Kidney (tissue), 14 donors: ENCODE results near the gene OFD1. TPM values are rescaled to one million over a fixed set of nuclear protein-coding genes. Genes with fewer than 3 reads are reported as not detected.

Experiments used
- DNase-seq, 5 donors: peaks; one replicate each; pipeline ENCODE4 v3.0.0-alpha.2; 2013 to 2020
- FAIRE-seq: peaks from 2 replicates; lab custom pipeline; 2012; peaks lifted over from hg19 to GRCh38; lab: Jason Lieb, UNC
- H3K27ac ChIP-seq, 2 donors: one replicate each; pipeline ENCODE4 v1.7.0; 2013; ENCODE audit warnings: low read depth in 2 of 2, low read length in 2 of 2, inconsistent platforms in 1 of 2
- H3K27me3 ChIP-seq: one replicate; pipeline ENCODE4 v1.7.1; 2013; ENCODE audit warnings: low read length, inconsistent platforms; ENCODE audit not compliant: control insufficient read depth, insufficient read depth
- H3K36me3 ChIP-seq, 3 donors: one replicate each; pipeline versions ENCODE4 v1.7.0 to v1.7.1; 2013; ENCODE audit warnings: low read length in 3 of 3, control low read depth in 1 of 3, inconsistent platforms in 1 of 3; ENCODE audit not compliant: insufficient read depth in 3 of 3, control insufficient read depth in 2 of 3
- H3K4me1 ChIP-seq, 3 donors: one replicate each; pipeline versions ENCODE4 v1.7.0 to v1.7.1; 2013; ENCODE audit warnings: low read length in 3 of 3, inconsistent platforms in 1 of 3, low read depth in 1 of 3; ENCODE audit not compliant: control insufficient read depth in 2 of 3, insufficient read depth in 2 of 3
- H3K4me3 ChIP-seq, 3 donors: one replicate each; pipeline versions ENCODE4 v1.7.0 to v1.8.1; 2013; ENCODE audit warnings: low read length in 3 of 3, control low read depth in 1 of 3, inconsistent platforms in 1 of 3
- H3K9ac ChIP-seq, 3 donors: one replicate each; pipeline versions ENCODE4 v1.7.0 to v1.7.1; 2013; ENCODE audit warnings: low read length in 3 of 3, control low read depth in 1 of 3, inconsistent platforms in 1 of 3
- H3K9me3 ChIP-seq, 3 donors: one replicate each; pipeline versions ENCODE4 v1.7.0 to v1.7.1; 2013; ENCODE audit warnings: low read length in 3 of 3, control low read depth in 1 of 3, inconsistent platforms in 1 of 3; ENCODE audit not compliant: control insufficient read depth in 2 of 3, insufficient read depth in 1 of 3
- intact Hi-C: fragments of 100-400 bp; cut with DNase I; formaldehyde crosslinking; loops from one replicate; pipeline ENCODE4 v1.11.1; 2022
- polyA plus RNA-seq: library from polyadenylated mRNA; stranded (reverse); fragments of 350-450 nt; fragmentation: Illumina TruSeq; extraction: RNeasy Lipid Tissue Mini Kit (QIAGEN cat#74804); gene quantifications from one replicate; pipeline ENCODE4 v1.2.3, GENCODE V29; 2014; ENCODE audit warnings: low read depth, low replicate concordance; ENCODE audit not compliant: insufficient read depth
- total RNA-seq: library from RNA; stranded (reverse); fragmentation: NEBNext Ultra II Directional; extraction: Animal tissue kit (Norgen Biotek cat#: 25700); gene quantifications from one replicate; pipeline ENCODE4 v1.2.1, GENCODE V29; 2021
- TF ChIP-seq, protein P1 (sequence below): IDR thresholded peaks from 3 replicates; pipeline ENCODE4 v1.5.1; 2012; ENCODE audit warnings: mild to moderate bottlenecking, moderate library complexity, borderline replicate concordance; ENCODE audit not compliant: insufficient read depth; ENCODE audit errors: extremely low read depth
- donor health status: control.
- donor health status: control.
- donor health status: control.
- donor health status: control.
- donor health status: control.
- donor health status: DM: yes; HTN: yes; CAD: no.
- donor health status: Normal renal cell carcinoma (clear cell type).

Gene OFD1
- total and polyA plus RNA-seq, 2 donors from 2014 or later: 20.6 to 42.0 TPM

DNA sequence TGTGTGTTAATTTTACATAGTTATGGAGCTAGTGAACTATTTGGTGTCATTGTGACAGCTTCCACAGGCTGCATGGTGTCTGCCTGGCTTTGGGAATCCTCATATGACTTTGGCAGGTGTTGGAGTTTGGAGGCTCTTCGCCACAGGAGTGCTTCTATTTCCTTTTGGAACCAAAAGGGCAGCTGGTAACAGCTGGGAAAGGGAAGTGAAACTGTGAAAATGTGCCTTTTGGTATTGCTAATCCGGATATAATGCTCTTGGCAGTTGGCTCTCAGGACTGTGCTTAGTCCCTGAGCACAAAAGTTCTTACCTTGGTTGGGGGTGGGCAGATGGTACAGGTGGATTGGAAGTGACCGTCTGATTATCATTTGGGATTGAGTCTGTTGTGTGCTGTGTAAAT, 18.1 kb downstream of the OFD1 start:
- intact Hi-C loops: no loop called here
- Histone ChIP-seq H3K4me1 (no peaks in the 10 kb centered on the region), H3K9me3 (no peaks in the 10 kb centered on the region), H3K36me3 (peaks cover 2 to 11% (median 10%) of the 10 kb centered on the region in 3 donors), H3K4me3 (no peak overlapping the region), H3K27ac (no peak overlapping the region), H3K27me3 (no peaks in the 10 kb centered on the region), H3K9ac (no peak overlapping the region)
- TF ChIP-seq, protein P1, sequence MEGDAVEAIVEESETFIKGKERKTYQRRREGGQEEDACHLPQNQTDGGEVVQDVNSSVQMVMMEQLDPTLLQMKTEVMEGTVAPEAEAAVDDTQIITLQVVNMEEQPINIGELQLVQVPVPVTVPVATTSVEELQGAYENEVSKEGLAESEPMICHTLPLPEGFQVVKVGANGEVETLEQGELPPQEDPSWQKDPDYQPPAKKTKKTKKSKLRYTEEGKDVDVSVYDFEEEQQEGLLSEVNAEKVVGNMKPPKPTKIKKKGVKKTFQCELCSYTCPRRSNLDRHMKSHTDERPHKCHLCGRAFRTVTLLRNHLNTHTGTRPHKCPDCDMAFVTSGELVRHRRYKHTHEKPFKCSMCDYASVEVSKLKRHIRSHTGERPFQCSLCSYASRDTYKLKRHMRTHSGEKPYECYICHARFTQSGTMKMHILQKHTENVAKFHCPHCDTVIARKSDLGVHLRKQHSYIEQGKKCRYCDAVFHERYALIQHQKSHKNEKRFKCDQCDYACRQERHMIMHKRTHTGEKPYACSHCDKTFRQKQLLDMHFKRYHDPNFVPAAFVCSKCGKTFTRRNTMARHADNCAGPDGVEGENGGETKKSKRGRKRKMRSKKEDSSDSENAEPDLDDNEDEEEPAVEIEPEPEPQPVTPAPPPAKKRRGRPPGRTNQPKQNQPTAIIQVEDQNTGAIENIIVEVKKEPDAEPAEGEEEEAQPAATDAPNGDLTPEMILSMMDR: no peak
- FAIRE-seq: no peak
- no peak for DNase-seq

DNA sequence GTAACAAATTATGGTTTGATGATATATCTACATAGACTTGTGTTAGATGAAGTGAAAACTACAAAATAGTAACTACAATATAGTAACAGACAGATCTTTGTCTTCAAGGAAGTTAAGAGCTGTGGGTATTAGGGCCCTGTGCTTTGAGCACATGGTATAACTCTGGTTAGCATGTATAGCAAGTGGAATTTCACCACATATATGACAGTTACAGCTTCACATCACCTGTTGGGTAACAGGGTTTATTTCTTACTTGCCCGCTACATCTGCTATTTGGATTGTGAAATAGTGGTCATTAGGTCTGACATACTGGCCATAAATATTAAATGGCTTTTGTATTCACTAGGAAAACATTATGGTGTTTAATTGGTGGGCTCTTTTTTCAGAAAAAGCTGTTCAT, 20.2 kb downstream of the OFD1 start:
- H3K27me3 ChIP-seq: no peaks in the 10 kb centered on the region
- H3K36me3 ChIP-seq: peaks cover under 1 to 18% (median 11%) of the 10 kb centered on the region in 3 donors
- intact Hi-C loops: no loop called here
- no peaks in the 10 kb centered on the region for H3K4me1 ChIP-seq
- H3K9me3 ChIP-seq: no peaks in the 10 kb centered on the region
- no peak overlapping the region for H3K9ac ChIP-seq
- TF ChIP-seq, protein P1: no peak
- no peak overlapping the region for H3K4me3 ChIP-seq
- no peak overlapping the region for H3K27ac ChIP-seq
- no peak for DNase-seq
- FAIRE-seq: no peak

DNA sequence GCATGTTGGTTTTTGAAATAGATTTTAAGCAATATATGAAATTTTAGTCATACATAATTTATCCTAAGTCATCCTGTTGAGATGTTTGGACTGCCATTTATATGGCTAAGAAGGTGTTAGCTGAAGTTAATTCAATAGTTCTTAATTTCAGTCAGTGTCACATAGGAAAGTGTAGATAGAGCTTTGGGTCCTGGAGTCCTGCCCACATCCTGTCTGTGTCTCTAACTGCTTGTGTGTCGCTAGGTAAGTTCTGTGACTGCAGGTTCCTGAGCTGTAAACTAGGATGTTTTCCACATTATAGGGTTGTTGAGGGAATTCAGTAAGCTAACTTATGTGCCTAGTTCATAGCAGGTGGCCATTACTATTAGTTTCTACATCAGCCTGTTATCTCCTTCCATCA, 20.7 kb downstream of the OFD1 start:
- FAIRE-seq: no peak
- Histone ChIP-seq H3K9ac (no peak overlapping the region), H3K4me3 (no peak overlapping the region), H3K4me1 (no peaks in the 10 kb centered on the region), H3K36me3 (peaks cover 0 to 18% (median 10%) of the 10 kb centered on the region in 3 donors), H3K27ac (no peak overlapping the region), H3K27me3 (no peaks in the 10 kb centered on the region), H3K9me3 (no peaks in the 10 kb centered on the region)
- TF ChIP-seq, protein P1: no peak
- intact Hi-C loops: no loop called here
- DNase-seq: no peak

DNA sequence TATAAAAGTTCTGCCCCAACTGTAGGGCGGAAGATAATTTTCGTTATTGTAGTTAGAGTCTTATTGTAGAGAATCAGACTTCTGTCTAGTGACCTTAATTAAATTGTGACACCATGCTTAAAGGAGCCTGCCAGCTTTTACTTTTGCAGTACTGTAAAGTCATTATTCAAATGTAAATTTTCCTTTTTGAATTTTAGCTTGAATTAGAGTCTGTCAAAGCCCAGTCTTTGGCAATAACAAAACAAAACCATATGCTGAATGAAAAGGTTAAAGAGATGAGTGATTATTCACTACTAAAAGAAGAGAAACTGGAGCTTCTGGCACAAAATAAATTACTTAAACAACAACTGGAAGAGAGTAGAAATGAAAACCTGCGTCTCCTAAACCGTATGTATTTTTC, 21.8 kb downstream of the OFD1 start:
- TF ChIP-seq, protein P1: no peak
- H3K4me1 ChIP-seq: no peaks in the 10 kb centered on the region
- H3K36me3 ChIP-seq: peaks cover 0 to 20% (median 8%) of the 10 kb centered on the region in 3 donors
- DNase-seq (no peak), FAIRE-seq (peak; percentile 70)
- H3K27me3 ChIP-seq: no peaks in the 10 kb centered on the region
- H3K9ac ChIP-seq: no peak overlapping the region
- intact Hi-C loops: no loop called here
- H3K9me3 ChIP-seq: no peaks in the 10 kb centered on the region
- no peak overlapping the region for H3K27ac ChIP-seq
- H3K4me3 ChIP-seq: no peak overlapping the region
